ENCODE results near the gene RTL10.

Gene RTL10

DNA sequence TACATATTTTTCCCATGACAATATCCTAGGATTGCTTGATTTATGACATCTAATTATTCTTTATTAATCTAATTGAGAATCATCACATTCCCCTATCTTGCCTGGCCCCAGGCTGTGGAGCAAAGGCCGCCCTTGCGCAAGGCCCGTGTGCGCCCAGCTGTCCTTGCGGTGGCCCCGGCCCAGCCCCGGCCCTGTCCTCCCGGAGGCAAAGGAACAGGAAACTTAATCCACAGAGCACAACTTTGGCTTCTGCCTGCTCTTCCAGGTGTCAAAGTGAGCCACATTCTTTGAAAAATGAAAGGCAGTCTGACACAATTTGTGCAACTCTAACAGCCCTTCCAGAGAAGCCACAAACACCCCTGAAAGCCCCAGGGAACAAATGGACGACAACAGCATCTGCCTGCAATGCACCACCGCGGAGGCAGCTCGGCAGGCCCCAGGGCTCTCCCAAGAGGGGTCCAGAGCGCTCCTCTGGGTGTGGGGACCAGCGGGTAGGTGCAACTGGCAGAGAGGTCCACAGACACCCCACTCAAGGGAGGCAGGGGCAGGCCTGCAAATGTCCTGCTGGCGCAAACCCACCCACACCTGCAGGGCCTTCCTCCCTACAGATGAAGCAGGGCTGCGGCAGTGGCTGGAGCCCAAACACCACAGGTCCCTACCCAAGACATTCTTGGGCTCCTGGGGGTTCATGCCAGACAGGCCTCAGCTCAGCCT, 30.3 kb downstream of the RTL10 start:
- peak; percentile 34 for DNase-seq (ENCODE audit: low read depth, low spot score)

DNA sequence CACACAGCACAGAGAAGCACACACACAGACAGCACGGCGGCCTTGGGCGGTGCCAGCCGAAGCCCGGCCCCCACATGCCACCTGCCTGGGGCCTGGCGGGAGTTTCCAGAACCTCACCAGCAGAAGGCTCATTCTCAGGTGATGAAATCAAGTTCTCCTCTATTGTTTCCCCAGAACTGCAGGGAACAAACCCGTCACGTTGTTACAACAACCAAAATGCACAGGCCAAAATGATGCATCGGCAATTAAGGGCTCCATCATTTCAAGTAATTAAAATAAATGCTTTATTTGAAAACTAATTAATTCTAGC, 30.8 kb downstream of the RTL10 start:
- no peak for DNase-seq (ENCODE audit: low read depth, low spot score)

DNA sequence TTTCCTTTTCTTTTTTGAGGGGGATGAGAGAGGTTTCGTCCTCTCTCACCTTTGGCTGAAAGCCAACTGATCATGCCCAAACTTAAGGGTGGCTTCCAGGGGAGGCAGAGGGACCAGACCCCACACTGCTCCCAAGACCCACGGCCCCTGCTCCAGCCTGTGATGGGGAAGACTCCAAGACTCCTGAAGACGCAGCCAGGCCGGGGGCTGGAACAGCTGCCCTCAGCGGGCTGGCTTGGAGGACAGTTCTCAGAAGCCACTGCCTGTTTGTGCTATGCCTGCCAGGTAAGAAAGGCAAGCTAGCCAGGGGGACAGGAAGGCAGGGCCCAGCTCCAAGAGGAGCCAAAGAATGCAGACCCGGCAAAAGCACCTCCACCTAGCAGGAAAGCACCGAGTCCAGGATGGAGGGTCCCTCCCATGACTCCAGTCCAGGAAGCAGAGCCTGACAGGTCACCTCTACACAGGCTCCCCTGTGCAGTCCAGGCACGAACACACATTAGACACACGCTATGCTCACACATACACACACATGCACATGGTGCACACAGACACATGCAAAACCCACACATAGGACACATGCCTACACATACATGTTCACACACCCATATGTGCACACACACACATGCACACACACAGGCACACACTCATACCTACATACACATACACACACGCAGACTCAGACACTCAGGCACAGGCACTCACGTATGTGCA, 31.3 kb downstream of the RTL10 start:
- DNase-seq (ENCODE audit: low read depth, low spot score), result no peak

DNA sequence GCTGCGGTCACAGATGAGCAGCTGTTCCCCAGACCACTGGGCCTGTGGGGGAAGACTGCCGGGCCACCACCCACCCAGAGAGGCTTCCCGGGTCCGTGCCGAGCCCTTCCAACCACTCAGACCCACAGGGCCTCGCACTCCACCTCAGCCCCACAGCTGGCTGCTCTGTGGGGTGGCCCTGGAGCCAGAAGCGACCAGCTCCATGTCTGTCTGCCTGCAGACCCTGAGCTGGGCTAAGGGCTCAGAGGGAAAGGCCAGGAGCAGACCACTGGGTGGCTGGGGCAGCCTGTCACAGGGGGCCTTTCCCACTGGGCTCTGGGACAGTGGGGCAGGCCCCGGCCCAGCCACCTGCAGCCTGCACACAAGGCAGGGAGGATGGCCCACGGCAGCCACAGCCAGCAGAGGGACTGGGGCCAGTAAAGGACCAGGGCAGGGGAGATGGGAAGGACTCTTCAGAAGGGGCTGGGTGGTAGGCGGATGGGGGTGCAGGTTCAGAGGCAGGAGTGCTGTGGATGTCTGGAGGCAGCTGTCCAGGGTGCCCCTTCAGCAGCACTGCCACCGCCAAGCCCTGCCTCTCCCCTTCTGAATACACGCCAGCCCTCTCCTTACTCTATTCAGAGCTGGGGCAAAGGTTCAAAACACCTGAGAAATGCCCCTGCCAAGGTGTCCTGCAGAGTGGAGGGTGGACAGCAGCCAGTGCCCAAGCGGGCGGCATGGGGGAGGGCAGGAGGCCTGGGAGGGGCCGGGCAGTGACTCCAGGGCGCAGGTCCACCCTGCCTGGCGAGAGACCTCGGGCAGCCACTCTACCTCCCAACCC, 32.2 kb downstream of the RTL10 start:
- DNase-seq (ENCODE audit: low read depth, low spot score), result no peak

DNA sequence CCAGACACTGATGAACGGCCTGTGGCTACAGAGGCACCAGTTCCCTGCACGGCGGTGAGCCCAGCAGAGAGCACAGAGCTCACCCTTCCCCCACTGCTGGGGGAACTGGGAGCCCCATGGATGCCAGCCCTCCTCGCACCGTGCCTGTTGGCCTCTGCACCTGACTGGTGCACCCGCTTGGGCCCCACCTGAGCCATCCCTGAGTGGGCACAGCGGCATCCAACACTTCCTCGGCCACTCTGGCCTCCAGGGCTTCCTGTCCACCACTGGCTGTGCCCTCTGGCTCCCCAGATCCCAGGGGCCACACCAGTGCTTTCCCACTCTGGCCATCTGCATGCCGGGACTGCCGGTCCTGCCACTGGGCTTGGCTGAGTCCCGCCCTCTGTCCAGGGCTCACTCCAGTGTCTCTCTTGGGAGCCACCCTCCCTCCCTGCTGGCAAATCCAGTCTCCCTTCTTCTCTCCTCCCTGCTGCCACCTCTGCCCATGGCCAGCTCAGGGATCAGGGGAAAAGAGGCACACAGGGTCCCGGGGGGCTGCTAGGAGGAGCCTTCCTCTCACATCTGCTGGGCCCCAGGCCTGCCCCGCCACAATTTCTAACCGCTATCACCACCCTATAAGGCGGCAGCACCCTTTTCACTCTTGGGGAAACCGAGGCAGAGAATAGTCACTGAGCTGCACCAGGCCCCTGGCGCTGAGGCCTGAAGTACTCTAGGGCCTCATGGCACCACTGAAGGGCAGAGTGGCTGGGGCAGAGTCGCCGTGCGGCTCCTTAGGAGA, 33.0 kb downstream of the RTL10 start:
- no peak for DNase-seq (ENCODE audit: low read depth, low spot score)

DNA sequence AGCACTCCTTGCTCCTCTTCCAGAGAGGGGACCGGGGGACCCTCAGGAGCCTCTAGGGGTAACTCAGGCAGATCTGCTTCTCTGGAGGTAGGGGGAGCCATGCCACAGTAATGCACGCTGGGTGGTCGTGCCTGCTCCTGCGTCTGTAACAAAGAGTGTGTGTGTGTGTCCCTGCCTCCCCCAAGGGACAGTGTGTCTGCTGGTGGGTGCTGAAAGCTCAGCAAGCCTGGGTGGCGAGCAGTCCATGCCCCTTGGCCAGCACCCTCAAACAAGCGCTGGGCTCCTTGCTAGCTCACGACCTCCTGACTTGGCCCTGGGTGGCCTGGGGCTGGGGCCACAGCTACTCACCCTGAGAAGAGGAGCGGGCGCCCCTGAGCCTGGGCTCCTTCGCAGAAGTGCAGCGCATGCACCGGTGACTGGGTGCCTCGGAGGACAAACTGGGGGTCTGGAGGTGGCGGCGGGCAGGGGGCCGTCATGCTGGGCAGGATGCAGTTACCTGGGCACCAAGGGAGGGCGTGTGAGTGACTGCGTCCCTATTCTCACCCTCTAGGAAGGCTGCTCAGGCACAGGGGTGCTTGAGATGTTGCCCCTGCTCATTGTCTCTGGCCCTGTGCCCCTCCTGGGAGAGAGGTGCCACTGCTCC, 33.7 kb downstream of the RTL10 start:
- DNase-seq (ENCODE audit: low read depth, low spot score), result no peak

DNA sequence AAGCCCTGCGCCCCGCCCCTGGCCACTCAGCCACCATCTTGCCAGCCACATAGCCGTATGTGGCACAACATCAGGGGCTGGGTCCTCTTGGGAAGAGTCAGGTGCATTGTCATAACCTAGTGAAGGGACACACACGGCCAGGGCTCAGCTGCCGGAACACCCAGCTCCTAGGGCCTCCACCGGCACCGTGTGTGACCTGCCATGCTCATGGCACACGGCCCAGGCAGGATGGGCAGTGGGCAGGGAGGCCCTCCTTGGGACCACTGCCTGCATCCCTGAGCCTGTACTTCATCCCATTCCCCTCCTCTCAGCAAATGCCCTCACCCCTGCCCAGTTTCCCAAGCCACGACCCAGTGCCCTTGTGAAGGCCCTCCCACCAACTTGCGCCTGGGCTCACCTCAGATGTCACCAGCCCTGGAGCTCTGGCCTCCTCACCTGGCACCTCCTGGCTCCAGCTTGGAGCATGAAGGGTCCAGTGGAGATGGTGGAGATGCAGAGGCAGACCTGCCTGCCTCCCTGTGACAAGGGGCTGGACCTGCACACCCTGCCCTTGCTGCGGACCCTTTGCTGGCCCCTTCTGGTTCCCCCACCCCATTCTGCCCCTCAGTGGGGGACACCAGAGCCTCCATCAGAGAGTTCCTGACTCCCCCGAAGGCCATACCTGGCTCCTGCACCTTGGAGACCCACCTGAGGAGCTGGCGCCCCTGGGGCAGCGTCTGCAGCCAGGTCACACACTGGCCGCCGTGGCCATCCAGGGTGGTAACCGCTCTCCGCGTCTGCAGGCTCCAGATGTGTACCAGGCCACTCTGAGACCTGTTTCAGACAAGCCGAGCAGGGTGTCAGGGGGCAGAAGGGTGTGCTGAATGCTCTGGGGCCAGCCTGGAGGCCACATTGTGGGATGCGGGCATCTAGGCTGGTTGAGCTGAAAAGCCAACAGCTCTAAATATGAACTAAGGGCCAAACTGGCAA, 34.5 kb downstream of the RTL10 start:
- DNase-seq (ENCODE audit: low read depth, low spot score), result no peak

DNA sequence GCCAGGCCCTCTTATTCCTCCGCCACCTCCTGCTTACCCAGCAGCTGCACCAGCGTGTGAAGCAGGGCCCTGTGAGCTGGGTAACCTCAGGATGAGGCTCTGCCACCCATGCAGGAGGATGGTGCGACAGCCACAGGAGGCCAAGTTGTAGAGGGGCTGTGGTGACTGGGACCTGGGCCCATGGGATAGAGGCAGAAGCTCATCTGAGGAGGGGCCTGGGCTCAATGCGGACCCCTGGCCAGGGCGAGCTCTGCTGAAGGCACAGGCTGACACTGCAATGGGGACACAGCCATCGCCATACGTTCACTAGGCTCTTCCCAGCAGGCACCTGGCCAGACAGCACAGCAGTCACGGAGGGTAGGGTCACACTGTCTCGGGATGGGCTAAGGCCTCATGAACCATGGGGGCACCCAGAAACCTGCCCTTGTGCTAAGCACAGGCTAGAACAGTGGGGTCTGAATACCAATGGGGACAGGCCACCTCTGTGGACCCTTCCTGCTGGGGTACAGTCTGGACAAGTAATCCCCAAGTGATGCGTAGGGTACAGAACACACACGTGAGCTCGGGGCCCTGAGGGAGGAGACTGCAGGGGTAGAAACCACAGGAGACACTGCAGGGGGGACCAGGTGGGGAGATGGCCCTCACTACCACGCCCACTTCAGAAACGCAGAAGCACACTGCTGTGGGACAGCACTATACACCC, 35.3 kb downstream of the RTL10 start:
- DNase-seq (ENCODE audit: low read depth, low spot score), result no peak

DNA sequence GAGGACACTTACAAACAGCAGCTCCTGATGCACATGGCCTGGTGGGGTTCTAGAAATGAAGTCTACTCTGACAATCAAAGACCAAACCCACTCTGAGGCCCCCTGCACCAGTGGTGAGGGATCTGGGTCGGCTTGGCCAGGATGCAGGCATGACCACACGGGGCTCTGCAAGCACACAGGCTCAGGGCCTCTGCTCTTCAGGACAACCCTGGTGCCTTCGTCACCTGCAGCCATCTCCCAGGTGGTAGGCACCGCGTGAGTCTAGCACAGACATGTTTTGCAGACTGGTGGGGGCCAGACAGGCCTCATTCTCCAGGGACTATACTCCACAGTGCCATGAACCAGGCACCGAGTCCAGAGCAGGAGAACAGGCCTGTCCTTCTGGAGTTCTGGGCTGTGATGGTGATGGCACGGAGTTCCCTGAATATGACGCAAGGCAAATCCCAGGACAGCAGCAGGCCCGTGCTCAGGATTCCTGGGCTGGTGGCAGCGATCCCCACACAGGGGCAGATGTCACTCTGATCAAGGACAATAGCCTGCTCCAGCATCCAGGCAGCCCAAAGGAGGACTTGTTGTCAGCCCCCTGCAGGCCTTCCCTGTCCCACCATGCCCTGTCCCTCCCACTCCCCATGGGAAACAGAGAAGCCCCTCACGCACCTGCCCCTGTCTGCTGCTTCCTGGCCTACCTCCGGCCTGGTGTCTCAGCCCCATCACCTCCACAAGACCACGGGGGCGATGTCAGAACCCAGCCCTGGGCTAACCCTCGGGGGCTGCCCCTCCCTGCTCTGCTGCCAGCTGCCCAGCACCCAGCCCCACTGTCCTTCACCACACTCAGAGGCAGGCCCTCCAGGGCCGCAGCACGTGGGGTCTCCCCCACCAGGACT, 36.1 kb downstream of the RTL10 start:
- no peak for DNase-seq (ENCODE audit: low read depth, low spot score)

DNA sequence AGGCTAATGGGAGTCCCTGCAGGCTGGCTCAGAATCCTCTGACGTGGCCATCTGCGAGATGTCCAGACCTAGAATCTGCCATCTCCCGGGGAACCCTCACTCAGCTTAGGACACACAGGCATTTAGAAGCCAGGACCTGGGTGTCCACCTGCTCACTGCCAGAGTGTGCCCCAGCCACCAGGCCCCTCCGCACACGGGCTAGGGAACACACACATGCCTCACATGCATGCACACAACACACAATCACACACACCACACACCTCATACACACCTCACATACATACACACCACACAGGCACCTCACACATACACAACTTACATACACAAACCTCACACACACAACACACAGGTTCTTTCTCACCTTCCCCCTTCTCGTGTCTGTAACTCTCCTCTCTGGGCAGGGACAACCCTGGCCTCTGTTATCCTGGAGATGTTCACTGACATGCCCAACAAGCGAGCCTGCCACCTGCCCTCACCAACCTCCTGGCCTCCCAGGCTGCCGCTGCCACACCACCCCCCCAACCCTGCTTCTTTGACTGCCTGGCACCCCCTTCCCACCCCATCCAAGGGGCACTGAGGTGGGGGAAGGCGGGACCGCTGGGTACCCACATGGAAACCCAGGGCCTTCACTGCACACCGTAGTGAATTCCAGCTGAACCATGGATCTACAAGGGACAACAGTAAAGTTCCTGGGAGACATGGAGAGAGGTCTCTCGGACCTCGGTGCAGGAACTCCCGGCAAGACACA, 38.1 kb downstream of the RTL10 start:
- no peak for DNase-seq (ENCODE audit: low read depth, low spot score)

DNA sequence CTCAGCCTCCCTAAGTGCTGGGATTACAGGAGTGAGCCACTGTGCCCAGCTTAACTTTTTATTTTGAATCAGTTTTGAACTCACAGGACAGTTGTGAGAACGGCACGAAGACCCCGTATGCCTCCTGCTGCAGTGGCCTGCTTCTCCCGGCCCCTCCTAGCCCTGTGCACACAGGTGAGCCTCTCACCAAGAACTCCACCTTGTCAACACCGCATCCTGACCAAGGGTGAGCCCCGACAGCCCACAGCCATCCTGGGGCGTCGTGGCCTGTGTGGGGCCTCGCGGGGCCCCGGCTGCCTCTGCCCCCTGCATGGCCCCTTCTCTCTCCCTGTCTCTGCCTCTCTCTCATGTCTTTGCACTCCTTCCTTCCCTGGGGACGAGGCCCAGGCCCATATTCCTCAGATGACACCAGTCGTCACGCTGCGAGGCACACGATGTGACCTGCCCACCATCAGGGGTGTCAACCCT, 38.8 kb downstream of the RTL10 start:
- no peak for DNase-seq (ENCODE audit: low read depth, low spot score)

DNA sequence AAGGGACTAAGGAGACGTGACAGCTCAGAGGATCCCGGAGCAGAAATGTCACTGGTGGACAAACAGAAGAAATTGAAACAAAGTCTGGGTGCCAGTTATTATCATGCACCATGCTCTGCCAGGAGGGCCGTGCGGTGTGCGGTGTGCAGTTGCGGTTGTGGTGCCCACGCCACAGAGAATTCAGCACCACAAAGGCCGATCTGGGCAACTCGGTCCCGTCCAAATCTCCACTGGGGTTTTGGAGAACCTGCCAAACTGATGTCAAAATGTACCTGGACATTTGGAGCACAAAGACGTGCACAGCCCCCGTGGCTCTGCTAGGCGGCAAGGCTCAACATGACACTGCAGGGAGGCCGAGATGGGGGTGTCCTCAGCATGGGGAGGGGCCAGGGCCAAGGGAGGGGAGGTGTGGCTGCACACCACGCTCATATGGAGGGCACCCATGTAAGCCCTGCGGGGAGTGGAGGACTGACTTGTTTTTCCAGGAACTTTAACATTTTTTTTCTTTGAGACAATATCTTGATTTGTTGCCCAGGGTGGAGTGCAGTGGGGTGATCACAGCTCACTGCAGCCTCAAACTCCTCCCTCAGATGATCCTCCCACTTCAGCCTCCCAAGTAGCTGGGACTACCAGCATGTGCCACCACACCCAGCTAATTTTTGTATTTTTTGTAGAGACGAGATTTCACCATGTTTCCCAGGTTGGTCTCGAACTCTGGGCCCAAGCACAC, 39.4 kb downstream of the RTL10 start:
- no peak for DNase-seq (ENCODE audit: low read depth, low spot score)

DNA sequence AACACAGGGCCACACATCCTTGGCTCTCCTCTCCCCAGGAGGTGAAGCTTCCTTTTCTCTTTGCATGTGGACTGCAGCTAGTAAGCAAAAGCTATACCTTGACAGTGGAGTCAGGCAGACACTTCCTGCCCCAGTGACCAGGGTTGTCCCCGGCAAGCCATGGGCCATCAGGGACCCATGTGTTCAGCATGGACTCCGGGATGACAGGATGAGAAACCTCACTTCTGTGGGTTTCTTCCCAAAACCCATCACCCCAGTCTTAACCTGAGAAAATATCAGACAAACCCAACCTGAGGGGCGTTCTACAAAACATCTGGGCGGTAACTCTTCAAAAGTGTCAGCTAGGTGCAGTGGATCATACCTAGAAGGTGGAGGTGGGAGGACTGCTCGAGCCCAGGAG, 40.2 kb downstream of the RTL10 start:
- no peak for DNase-seq (ENCODE audit: low read depth, low spot score)

DNA sequence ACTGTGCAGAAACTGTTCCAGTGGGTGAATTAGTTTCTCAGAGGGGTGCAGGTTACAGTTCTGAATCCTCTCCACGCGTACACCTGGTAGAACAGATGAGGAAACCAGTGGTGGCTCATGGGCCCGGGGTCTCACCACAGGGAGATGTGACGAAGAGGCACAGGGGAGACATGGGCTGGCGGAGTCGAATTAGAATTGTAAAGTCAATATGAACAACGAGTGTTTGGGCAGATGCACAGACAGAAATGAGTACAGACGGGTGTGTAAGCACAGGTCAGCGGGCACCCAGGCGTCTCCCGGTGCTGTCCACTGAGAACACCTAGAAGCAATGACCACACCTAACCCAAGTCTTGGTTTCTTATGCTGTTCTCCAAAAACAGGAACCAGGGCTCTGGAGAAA, 41.8 kb downstream of the RTL10 start:
- no peak for DNase-seq (ENCODE audit: low read depth, low spot score)

DNA sequence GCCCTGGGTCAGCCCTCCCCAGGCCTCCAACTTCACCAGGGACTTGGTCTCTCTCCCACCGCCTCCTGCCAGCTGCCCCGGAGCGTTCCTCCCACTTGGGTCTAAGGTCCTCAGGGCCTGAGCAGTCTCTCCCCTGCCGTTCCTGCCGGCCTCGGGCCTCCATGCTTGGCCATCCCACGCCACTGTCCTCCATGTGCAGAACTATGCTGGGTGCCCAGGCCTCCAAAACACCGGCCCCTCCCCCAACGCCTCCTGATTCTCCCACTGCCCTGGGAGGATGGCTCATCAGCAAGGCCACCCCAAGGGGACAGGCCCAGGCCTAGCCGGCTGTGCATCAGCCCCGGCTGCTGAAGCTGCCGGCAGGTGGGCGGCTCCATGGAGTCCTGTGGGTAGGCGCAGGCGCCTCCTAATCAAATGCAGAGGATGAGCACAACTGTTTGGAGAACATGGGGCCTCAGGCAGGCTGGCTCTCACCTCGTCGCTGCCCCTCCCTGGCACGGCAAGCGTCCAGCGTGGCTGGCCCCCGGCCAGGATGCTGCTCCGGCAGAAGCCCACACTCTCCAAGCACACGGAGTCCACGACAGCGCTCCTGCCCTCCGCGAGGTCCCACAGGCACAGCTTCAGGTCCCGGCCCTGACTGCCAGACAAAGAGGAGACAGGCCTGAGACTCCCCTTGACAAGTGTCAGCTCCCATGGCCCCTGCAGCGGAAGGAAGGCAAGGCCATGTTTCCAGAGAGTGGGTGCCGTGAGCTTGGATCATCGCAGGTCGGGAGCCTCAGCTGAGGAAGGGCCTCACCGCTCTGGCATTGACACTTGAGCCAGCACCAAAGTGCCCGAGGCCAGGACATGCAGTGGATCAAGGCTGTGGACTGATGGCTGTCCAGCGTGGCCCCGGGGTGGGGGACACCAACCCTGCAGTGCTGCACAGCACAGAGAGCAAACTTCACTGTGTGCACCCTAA, 42.6 kb downstream of the RTL10 start:
- no peak for DNase-seq (ENCODE audit: low read depth, low spot score)

DNA sequence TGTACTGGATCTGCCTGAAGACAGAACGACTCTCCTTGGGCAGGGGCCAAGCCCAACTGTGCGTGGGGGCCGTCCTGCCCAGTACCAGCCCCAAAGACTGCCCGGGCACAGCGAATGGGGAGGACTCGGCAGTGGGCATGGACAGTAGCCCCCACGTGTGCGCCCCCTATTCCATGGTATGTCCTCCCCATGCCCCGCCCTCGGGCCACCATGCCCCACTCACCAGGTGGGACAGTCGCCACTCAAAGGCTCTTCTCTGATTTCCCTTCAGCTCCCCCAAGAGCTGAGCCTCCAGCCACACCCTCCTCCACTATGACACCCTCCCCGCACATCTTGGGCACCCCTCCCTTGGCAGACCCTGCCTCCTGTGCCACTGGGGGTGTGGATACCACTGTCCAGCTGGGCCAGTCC, 43.5 kb downstream of the RTL10 start:
- DNase-seq (ENCODE audit: low read depth, low spot score), result no peak
